ENCODE measurements around the gene POLR3F. TPM values are rescaled to one million over a fixed set of nuclear protein-coding genes. Genes with fewer than 3 reads are reported as not detected.

POLR3F gene
- total and polyA plus RNA-seq, 2 donors (not counting 3 experiments of a cell fraction or from before 2014, with no cell fraction given), result 4.5 to 9.8 TPM

- H4K20me1 ChIP-seq (replicated peaks; ENCODE audit: control insufficient read depth, extremely low read depth, insufficient read depth, low read length), result no peaks in the 10 kb centered on the region
- H3K4me1 ChIP-seq (ENCODE audit: control insufficient read depth, extremely low read depth, insufficient read depth, low read length), result no peaks in the 10 kb centered on the region
- ChIA-PET POLR2A (no interaction called here), CTCF (no interaction called here)
- no TSS peak for BruUV-seq (replicated peaks)
- no peaks in the 10 kb centered on the region for H3K27me3 ChIP-seq (ENCODE audit: control insufficient read depth in 2 of 2, insufficient read depth in 2 of 2, low read length in 2 of 2)
- dilution Hi-C loops (cut with MboI; ENCODE audit: extremely low pct_ligation_motif_present, low sequenced_read_pairs) (no loop called here), intact Hi-C loops (cut with micrococcal nuclease) (no loop called here)
- no peak for TF ChIP-seq GATA2 (IDR thresholded peaks at IDR 0.05; ENCODE audit: insufficient read depth, insufficient read length, low read depth, low read length)
- TF ChIP-seq MAX (IDR thresholded peaks at IDR 0.05; ENCODE audit: insufficient read depth, insufficient read length), result no peak
- TF ChIP-seq JUN (IDR thresholded peaks at IDR 0.05; ENCODE audit: borderline replicate concordance, insufficient read depth, insufficient read length, low read depth), result no peak
- TF ChIP-seq MYC (IDR thresholded peaks at IDR 0.05; ENCODE audit: low read depth, low read length), result no peak
- no peak for TF ChIP-seq FOS (IDR thresholded peaks at IDR 0.05; ENCODE audit: borderline replicate concordance, insufficient read depth, low read length)
- no peak for TF ChIP-seq POLR2AphosphoS5 (IDR thresholded peaks at IDR 0.05; ENCODE audit: insufficient read depth, low read depth, low read length)
- TF ChIP-seq POLR2A (IDR thresholded peaks at IDR 0.05; ENCODE audit: low read depth, low read length), result no peak
- no peak for TF ChIP-seq CTCF (IDR thresholded peaks at IDR 0.05; ENCODE audit: extremely low read depth in 1 of 2, insufficient read depth in 1 of 2, low read depth in 1 of 2, low read length in 2 of 2)
- no peak for TF ChIP-seq EZH2 (IDR thresholded peaks at IDR 0.05; ENCODE audit: borderline replicate concordance, low read depth, low read length, severe bottlenecking)
- H3K4me3 ChIP-seq (replicated peaks in 1 of 3; ENCODE audit: insufficient read depth in 1 of 3, low read depth in 1 of 3, low read length in 3 of 3), result no peak overlapping the region
- no peak overlapping the region for H3K27ac ChIP-seq (ENCODE audit: insufficient read depth, low read depth, low read length)
- no peak overlapping the region for H2AFZ ChIP-seq (ENCODE audit: low read depth, low read length)
- H3K9me3 ChIP-seq (replicated peaks; ENCODE audit: control insufficient read depth, insufficient read depth, low read length), result no peaks in the 10 kb centered on the region
- no peak for DNase-seq (ENCODE audit: low read depth, low spot score)
- H3K9ac ChIP-seq (replicated peaks; ENCODE audit: extremely low read depth, insufficient read depth, low read length), result no peak overlapping the region
- H3K79me2 ChIP-seq (ENCODE audit: control insufficient read depth, insufficient read depth, low read length), result peaks cover 7% of the 10 kb centered on the region
- H3K9me1 ChIP-seq (replicated peaks; ENCODE audit: control insufficient read depth, extremely low read depth, insufficient read depth, low read length), result no peaks in the 10 kb centered on the region
- H3K4me2 ChIP-seq (ENCODE audit: insufficient read depth, low read length), result no peak overlapping the region
- FAIRE-seq, result no peak
- H3K36me3 ChIP-seq (ENCODE audit: control insufficient read depth in 2 of 2, extremely low read depth in 1 of 2, insufficient read depth in 2 of 2, low read length in 2 of 2), result peaks cover 8 to 13% of the 10 kb centered on the region in 2 experiments
Observed at GRCh38 chr20:18514127-18514526, 46.9 kb downstream of the POLR3F start.
